Superior temporal gyrus (tissue), 1 donor: ENCODE results near the gene OBI1.

Experiments used
- DNase-seq: peaks from one replicate; pipeline ENCODE4 v3.0.0-alpha.2; 2016; ENCODE audit errors: extremely low spot score

OBI1 gene

DNA sequence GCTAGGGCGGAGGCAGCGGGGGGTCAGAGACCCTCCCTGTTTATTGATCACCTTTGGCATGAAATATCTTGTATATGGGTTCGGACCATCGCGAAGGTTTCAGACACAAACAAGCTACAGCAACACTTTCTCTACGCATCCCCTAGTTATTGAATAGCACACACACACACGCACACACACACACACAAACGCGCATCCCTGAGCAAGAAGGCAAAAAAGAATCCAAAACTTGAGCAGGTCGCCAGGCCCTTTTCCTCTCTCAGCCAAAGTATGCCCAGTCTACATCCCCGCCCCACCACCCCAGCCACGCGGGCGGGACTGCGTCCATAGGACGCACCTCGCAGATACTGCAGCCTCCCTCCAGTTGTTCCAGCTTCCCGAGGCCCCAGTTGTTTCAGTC, 71.6 kb downstream of the OBI1 start:
- DNase-seq, result no peak

DNA sequence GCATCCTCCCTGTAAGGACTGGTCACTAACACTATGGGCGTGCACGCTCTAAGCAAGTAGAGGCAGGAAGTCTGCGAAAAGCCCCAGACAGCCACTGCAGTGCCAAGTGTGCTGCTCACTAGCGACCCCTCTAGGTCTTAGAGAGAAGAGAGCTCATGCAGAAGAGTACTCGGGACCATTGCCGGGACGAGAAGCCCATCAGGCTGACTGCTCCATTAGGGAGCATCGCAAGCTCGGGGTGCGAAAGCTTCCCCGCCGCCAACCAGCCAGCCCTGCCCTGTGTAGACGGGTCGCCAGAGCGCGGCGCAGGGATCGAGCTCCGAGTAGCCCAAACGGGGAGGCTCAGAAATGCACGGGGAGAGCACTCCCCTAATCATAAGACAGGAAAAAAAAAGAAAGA, 72.2 kb downstream of the OBI1 start:
- no peak for DNase-seq

DNA sequence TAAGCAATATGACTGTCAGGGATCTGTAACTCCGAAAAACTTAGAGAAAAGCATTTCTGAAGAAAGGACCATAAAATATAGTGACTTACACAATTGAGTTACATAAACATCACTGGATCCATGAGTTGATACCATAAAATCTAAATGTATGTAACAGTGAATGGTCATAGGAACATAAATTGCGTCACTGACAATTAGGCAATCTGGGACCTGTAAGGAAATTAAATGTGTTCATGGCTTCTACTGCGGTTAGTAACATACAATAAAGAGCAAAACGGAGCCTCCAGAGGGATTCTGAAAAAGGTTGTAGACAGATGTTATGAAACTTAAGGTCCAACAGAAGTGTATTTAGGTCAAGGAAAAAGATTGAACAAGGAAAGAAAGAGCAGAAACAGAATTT, 82.7 kb downstream of the OBI1 start:
- no peak for DNase-seq

DNA sequence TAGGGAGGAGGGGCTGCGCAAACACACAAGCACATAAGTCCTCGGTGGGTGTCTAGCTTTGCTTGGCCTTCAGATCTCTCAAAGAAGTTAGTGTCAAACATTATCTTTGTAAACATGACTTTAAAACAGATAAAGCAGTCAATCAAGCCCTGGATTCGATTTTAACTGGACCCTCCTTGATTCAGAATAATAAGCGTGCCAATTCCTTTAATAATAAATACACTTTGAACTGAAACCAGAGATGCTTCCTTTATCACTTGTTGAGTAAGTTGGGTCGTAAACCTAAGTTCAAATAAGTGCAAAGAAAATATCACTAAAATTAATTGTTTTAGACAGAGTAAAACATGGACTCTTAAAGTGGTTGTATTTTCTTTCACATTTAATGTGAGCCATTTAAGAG, 86.5 kb downstream of the OBI1 start:
- no peak for DNase-seq

DNA sequence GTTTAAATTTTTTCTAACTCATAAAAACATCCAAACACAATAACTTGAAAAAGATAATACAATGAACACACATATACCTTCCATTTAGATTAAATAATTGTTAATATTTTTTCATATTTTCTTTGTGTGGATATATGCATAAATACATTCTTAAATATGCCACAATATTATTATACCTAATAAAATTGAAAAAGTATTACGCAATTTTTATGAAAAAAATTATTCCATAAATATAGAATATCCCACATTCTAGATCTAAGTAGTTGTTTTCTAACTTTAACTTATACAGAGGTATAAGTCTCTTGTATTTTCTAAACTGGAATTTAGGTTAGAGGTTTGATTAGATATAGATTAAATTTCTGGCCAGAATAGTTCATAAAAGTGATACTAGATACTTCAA, 89.9 kb downstream of the OBI1 start:
- no peak for DNase-seq

DNA sequence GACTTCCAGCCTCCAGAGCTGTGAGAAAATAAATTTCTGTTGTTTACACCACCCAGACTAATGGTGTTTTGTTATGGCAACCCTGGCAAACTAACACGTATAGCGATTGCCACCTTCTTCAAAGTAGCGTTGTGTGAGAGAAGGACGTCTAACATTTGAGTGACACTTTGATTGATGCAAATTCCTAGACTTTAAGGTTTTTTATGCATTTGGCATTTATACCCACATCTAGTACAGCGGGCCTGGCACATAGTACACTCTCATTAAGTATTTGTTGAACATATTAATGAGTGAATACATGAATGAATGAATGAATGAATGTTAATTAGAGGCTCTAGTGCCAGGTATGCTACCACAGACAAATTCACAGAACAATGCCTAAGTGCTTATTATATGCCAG, 92.3 kb downstream of the OBI1 start:
- no peak for DNase-seq
